Activated CD4-positive, alpha-beta memory T cell treated with anti-CD3 and anti-CD28 coated beads, Interleukin-2, amount 10 ng/mL, durations not matched to agents 7 days and 5 days (primary cell): ENCODE measurements around the gene OCEL1. TPM values are rescaled to one million over a fixed set of nuclear protein-coding genes. Genes with fewer than 3 reads are reported as not detected.

Experiments used
- CTCF ChIA-PET: fragments of 350-600 bp; sonication (Branson Sonifier 250); formaldehyde crosslinking; loops from one replicate; lab custom pipeline; 2021; ENCODE audit warnings: antibody characterized with exemption, inconsistent platforms; lab: Charles Lee
- POLR2A ChIA-PET: fragments of 350-600 bp; sonication (Branson Sonifier 250); formaldehyde crosslinking; loops from one replicate; lab custom pipeline; 2021; ENCODE audit warnings: antibody characterized with exemption; lab: Charles Lee
- DNase-seq: peaks from one replicate; pipeline ENCODE4 v3.0.0-alpha.2; 2020
- H3K27ac Mint-ChIP-seq: one replicate; pipeline ENCODE4 v1.8.0; 2021; ENCODE audit warnings: mild to moderate bottlenecking, mixed read lengths
- H3K27me3 Mint-ChIP-seq: one replicate; pipeline ENCODE4 v1.8.0; 2021; ENCODE audit warnings: mixed read lengths
- H3K36me3 Mint-ChIP-seq: one replicate; pipeline ENCODE4 v1.8.0; 2021; ENCODE audit warnings: low read depth, mixed read lengths
- H3K4me1 Mint-ChIP-seq: one replicate; pipeline ENCODE4 v1.8.0; 2021; ENCODE audit warnings: mixed read lengths
- H3K4me3 Mint-ChIP-seq: one replicate; pipeline ENCODE4 v1.8.0; 2021; ENCODE audit warnings: mild to moderate bottlenecking, mixed read lengths
- H3K9me3 Mint-ChIP-seq: one replicate; pipeline ENCODE4 v1.8.0; 2021; ENCODE audit warnings: mixed read lengths
- total RNA-seq, 2 experiments: library from RNA; stranded (reverse); gene quantifications; one replicate each; pipeline ENCODE4 v1.2.3, GENCODE V29; 2021

The OCEL1 gene
- total RNA-seq, 2 experiments from 2014 or later = 20.9 to 22.6 TPM

DNA sequence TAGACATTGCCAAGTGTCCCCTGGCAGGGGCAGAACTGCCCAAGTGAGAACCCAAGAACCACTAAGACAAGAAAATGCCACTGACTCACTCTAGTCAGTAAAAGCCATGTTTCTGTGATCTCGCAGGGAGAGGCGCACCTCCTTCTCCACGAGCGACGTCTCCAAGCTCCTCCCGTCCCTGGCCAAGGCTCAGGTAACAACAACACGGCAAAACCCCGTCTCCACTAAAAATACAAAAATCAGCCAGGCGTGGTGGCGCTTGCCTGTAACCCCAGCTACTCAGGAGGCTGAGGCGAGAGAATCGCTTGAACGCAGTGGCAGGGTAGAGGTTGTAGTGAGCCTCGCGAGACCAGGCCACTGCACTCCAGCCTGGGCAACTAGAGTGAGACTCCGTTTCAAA lies 28.4 kb upstream of the OCEL1 start:
- ChIA-PET CTCF (no interaction called here), POLR2A (no interaction called here)
- Mint-ChIP-seq H3K4me3 (no peak overlapping the region), H3K27me3 (no peaks in the 10 kb centered on the region), H3K27ac (no peak overlapping the region), H3K4me1 (no peaks in the 10 kb centered on the region), H3K36me3 (peaks cover 72% of the 10 kb centered on the region), H3K9me3 (no peaks in the 10 kb centered on the region)
- DNase-seq = no peak

DNA sequence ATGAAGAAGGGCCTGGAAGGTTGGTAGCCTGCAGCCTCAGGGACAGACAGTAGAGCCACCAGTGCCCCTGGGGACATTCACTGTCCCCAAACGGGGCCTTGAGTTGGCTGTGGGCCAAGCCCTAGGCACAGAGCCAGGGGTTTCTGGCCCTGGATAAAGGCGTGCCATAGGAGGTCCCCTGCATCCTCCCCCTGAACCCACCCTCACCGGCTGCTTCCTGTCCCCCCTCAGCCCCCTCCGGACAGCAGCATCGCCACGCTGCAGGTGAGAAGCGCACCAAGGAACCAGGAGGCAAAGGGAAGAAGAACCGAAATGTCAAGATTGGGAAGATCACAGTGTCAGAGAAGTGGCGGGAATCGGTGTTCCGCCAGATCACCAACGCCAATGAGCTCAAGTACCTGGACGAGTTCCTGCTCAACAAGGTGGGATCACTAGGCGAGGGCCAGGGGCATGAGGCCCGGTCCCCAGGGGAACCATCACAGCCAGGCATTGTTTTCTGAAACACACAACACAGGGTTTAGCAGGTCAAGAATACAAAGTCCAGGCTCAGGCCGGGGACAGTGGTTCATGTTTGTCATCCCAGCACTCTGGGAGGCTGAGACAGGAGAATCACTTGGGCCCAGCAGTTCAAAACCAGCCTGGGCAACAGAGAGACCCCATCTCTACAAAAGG lies 25.5 kb upstream of the OCEL1 start:
- DNase-seq = no peak
- H3K9me3 Mint-ChIP-seq = no peaks in the 10 kb centered on the region
- H3K36me3 Mint-ChIP-seq = peaks cover 78% of the 10 kb centered on the region
- no peaks in the 10 kb centered on the region for H3K27me3 Mint-ChIP-seq
- H3K4me1 Mint-ChIP-seq = no peaks in the 10 kb centered on the region
- H3K27ac Mint-ChIP-seq = no peak overlapping the region
- CTCF ChIA-PET = no interaction called here
- H3K4me3 Mint-ChIP-seq = no peak overlapping the region
- POLR2A ChIA-PET = interaction anchor here (2.7 kb wide), 1 partner anchor 16 kb away, joined by 9 read pairs; no protein-coding TSS in a partner anchor

DNA sequence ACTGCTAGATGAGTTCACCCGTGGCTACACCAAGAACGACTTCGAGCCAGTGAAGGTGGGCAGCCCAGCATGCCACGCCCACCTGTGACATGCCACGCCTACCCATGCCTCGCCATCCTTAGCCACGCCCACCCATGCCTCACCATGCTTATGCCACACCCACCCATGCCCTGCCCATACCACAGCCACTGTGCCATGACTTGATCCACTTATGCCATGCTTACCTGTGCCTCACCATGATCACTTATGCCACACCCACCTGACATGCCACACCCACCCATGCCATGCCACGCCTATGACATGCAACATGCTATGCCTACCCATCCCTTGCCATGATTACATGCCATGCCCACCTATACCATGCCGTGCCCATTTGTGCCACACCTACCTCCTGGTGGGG lies 23.8 kb upstream of the OCEL1 start:
- CTCF ChIA-PET = no interaction called here
- no peak overlapping the region for H3K27ac Mint-ChIP-seq
- POLR2A ChIA-PET = no interaction called here
- no peaks in the 10 kb centered on the region for H3K27me3 Mint-ChIP-seq
- no peak overlapping the region for H3K4me3 Mint-ChIP-seq
- peak; percentile 30 for DNase-seq
- peaks cover 76% of the 10 kb centered on the region for H3K36me3 Mint-ChIP-seq
- no peaks in the 10 kb centered on the region for H3K4me1 Mint-ChIP-seq
- H3K9me3 Mint-ChIP-seq = no peaks in the 10 kb centered on the region

DNA sequence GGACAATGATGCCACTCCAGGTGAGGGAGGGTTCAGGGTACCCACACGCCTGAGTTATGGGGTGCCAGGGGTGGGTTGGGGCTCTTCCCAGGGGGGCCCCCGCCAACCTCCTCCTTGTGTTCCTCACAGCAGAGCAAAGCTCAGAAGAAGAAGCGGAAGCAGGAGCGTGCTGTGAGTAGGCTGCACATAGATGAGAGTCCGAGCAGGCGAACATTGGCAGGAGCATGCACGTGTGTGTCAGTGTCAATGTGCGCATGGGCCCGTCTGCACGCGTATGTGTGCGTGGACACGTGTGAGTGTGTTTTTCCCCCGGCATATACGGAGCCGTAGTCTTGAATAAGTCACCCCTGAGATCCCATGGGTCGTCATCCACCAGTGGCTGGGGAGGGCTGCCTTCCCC lies 23.3 kb upstream of the OCEL1 start:
- POLR2A ChIA-PET = no interaction called here
- Mint-ChIP-seq H3K4me1 (no peaks in the 10 kb centered on the region), H3K9me3 (no peaks in the 10 kb centered on the region), H3K27me3 (no peaks in the 10 kb centered on the region), H3K27ac (no peak overlapping the region), H3K4me3 (no peak overlapping the region), H3K36me3 (peaks cover 71% of the 10 kb centered on the region)
- CTCF ChIA-PET = no interaction called here
- DNase-seq = no peak

DNA sequence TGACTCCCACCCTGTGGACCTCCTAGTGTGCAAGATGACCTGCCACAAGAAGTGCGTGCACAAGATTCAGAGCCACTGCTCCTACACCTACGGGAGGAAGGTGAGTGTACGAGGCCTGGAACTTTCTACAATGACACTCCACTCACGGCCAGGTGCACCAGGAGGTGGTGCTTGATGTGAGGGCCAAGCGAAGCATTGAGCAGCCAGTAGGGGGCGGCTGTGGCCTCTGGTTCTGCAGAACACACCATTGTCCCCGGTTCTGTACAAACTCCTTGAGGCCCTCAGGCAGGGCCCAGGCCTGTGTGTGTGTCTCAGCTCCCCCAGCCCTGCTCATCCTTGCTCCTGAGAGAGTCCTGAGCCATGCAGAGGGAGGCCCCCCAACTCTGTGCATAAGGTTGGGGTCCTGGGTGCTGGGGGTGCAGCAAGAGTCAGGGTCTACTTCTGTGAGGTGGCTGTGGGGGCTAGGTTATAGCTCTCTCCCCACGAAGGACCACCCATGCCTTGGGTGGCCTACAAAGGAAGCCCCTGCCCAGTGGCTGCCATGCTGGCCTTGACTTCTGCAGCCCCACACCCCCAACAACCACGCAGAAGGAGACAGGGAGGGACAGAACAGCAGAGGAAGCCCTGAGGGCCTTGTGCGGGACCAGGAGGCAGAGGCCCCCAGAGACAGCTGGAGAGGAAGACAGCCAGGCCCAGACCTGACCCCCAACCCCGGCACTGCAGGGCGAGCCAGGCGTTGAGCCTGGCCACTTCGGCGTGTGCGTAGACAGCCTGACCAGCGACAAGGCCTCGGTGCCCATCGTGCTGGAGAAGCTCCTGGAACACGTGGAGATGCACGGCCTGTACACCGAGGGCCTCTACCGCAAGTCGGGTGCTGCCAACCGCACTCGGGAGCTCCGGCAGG lies 20.5 kb upstream of the OCEL1 start:
- no peaks in the 10 kb centered on the region for H3K9me3 Mint-ChIP-seq
- peaks cover 16% of the 10 kb centered on the region for H3K4me1 Mint-ChIP-seq
- peak; percentile 69 for DNase-seq
- CTCF ChIA-PET = interaction anchor here (1.2 to 1.3 kb wide), 3 partner anchors 17 to 61 kb away, joined by 3 to 4 read pairs (median 3); partner anchors contain the start of genes BABAM1 and USHBP1
- H3K27ac Mint-ChIP-seq = no peak overlapping the region
- peaks cover 77% of the 10 kb centered on the region for H3K36me3 Mint-ChIP-seq
- no peaks in the 10 kb centered on the region for H3K27me3 Mint-ChIP-seq
- no peak overlapping the region for H3K4me3 Mint-ChIP-seq
- POLR2A ChIA-PET = interaction anchor here (1.4 to 1.5 kb wide), 2 partner anchors 9 to 76 kb away, joined by 4 read pairs; partner anchors contain the start of genes ANKLE1 and USE1

DNA sequence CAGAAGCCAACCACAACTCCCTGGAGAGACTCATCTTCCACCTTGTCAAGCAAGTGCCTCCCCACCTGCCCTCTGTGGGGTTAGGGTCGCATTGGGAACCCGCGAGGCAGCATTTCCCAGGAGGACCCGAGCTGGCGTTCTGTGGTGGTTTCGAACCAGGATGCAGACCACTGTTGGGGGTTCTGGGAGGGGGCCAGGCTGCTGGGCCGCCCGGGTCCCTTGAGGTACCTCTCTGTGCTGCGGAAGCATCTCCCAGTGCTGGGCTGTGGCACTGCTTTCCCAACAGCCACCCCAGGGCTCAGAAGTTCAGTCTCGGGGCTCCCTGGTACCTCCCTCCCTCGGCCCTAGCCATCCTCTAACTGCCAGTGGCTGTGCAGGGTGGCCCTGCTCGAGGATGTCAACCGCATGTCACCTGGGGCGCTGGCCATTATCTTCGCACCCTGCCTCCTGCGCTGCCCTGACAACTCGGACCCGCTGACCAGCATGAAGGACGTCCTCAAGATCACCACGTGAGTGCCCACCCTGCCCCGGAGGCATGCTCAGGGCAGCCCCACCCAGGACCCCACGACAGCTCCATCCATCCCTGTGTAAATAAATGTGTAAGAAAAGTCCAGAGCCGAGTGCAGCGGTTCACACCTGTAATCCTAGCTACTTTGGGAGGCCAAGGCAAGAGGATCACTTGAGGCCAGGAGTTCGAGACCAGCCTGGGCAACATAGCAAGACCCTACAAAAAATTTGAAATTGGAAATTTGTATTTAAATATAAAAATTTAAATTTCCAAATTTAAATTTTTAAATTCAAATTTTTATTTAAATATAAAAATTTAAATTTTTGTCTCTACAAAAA lies 19.1 kb upstream of the OCEL1 start:
- Mint-ChIP-seq H3K9me3 (no peaks in the 10 kb centered on the region), H3K36me3 (peaks cover 71% of the 10 kb centered on the region), H3K4me1 (peaks cover 16% of the 10 kb centered on the region), H3K27ac (no peak overlapping the region), H3K4me3 (no peak overlapping the region), H3K27me3 (no peaks in the 10 kb centered on the region)
- DNase-seq = no peak
- CTCF ChIA-PET = no interaction called here
- POLR2A ChIA-PET = interaction anchor here (1.5 kb wide), 1 partner anchor 74 kb away, joined by 4 read pairs; the partner anchor contains the start of gene ANKLE1

DNA sequence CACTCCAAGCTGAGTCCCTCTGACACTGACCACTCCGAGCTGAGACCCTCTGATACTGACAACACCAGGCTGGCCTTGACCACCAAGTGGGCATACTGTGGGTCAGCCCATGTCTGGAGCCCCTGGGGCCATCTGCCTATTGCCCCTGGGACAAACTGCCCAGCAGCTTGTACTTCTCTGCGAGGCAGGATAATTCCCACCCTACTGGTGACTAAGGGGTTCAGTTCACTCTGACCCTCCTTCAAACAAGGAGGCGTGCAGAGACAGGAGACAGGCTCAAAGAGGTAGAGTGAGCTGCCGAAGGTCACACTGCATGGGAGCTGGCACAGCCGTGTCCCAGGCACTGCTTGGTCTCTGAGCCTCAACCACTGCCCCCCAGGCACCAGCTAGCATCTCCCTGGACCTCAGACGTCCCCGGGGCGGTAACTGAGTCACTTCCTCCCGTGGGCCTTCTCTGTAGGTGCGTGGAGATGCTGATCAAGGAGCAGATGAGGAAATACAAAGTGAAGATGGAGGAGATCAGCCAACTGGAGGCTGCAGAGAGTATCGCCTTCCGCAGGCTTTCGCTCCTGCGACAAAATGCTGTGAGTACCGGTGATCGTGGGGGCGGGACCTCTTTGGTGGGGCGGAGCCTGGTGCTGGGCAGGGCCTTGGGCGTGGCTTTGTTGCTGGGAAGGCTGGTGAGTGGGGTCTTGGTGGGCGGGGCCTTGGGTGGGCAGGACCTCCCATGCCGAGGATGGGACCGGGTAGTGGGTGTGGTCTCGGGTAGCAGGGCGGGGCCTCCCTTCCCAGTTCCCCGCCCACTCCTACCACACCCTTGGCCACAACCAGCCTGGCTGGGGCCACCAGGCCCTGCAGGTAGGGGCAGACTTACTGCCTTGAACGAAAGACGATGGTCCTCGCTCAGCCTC lies 16.6 kb upstream of the OCEL1 start:
- CTCF ChIA-PET = interaction anchor here (1.2 to 1.3 kb wide), 2 partner anchors 25 to 26 kb away, joined by 3 to 5 read pairs; no protein-coding TSS in a partner anchor
- Mint-ChIP-seq H3K36me3 (peaks cover 62% of the 10 kb centered on the region), H3K4me3 (no peak overlapping the region), H3K9me3 (no peaks in the 10 kb centered on the region), H3K27me3 (no peaks in the 10 kb centered on the region), H3K27ac (peak overlapping the region; percentile 27), H3K4me1 (peaks cover 18% of the 10 kb centered on the region)
- POLR2A ChIA-PET = interaction anchor here (1.1 kb wide), 1 partner anchor 58 kb away, joined by 4 read pairs; the partner anchor contains the start of gene BABAM1
- DNase-seq = peak; percentile 52

DNA sequence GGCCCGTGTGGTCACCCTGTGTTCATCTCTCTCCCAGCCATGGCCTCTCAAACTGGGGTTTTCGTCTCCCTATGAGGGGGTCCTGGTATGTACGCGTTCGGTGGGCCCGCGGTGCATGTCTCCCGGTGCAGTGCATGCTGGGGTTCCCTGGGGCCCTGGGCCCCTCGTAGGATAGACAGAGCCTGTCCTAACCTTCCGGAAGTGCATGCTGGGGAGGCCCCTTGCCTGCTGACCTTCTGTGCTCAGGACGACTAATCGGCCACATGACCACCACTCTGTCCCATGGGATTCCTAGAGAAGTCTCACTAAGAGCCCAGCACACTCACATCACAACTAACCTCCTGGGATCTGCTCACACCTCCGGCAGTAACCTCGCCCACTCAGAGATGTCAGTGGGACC lies 15.7 kb upstream of the OCEL1 start:
- Mint-ChIP-seq H3K27me3 (no peaks in the 10 kb centered on the region), H3K36me3 (peaks cover 55% of the 10 kb centered on the region), H3K9me3 (no peaks in the 10 kb centered on the region), H3K4me3 (no peak overlapping the region), H3K27ac (no peak overlapping the region), H3K4me1 (peaks cover 25% of the 10 kb centered on the region)
- POLR2A ChIA-PET = no interaction called here
- DNase-seq = no peak
- CTCF ChIA-PET = no interaction called here

DNA sequence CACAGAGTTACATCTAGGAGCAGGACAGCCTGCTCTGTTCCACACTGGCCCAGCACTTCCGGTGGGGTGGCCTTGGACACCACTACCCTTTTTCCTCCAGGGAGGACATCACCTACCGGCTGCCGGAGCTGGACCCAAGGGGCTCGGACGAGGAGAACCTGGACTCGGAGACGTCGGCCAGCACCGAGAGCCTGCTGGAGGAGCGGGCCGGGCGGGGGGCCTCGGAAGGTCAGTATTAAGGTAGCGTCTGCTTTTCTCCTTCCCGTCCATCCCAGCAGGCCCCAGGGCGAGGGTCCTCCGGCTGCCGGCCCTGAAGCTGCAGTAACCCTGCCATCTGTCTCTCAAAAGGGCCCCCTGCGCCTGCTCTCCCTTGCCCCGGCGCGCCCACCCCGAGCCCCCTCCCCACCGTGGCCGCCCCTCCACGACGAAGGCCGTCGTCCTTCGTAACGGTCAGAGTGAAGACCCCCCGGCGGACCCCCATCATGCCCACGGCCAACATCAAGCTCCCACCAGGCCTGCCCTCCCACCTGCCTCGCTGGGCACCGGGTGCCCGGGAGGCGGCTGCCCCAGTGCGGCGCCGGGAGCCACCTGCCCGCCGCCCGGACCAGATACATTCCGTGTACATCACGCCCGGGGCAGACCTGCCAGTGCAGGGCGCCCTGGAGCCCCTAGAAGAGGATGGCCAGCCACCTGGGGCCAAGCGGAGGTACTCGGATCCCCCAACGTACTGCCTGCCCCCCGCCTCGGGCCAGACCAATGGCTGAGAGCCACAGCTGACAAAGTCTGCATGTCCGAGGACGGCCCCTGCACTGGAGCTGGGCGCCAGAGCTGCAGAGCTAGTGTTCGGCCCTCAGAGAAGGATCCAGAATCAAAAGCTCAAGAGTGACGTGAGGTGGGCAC lies 14.2 kb upstream of the OCEL1 start:
- Mint-ChIP-seq H3K4me3 (no peak overlapping the region), H3K9me3 (no peaks in the 10 kb centered on the region), H3K27ac (no peak overlapping the region), H3K36me3 (peaks cover 48% of the 10 kb centered on the region), H3K4me1 (peaks cover 32% of the 10 kb centered on the region), H3K27me3 (no peaks in the 10 kb centered on the region)
- ChIA-PET POLR2A (no interaction called here), CTCF (no interaction called here)
- no peak for DNase-seq

DNA sequence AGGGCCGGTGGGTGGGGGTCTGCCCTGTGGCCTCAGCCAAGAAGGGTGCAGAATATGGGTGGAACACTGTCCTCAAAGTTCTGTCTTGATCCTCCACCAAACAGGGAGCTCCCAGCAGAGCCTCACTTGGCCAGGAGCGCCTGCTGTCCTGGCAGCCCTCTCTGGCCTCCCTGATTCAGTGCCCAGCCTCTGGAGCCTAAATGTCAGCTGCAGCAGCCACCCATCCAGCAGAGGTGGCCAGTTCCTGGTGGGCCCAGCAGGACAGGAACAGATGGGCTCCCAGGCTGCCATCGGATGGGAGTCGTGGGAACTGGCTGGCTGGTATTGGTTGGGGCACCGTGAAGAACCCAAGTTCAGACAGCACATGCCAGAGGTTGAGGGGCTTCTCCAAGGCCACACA lies 12.7 kb upstream of the OCEL1 start:
- POLR2A ChIA-PET = no interaction called here
- no peaks in the 10 kb centered on the region for H3K27me3 Mint-ChIP-seq
- peaks cover 55% of the 10 kb centered on the region for H3K36me3 Mint-ChIP-seq
- H3K27ac Mint-ChIP-seq = no peak overlapping the region
- CTCF ChIA-PET = no interaction called here
- H3K4me1 Mint-ChIP-seq = peaks cover 33% of the 10 kb centered on the region
- no peaks in the 10 kb centered on the region for H3K9me3 Mint-ChIP-seq
- no peak overlapping the region for H3K4me3 Mint-ChIP-seq
- no peak for DNase-seq

DNA sequence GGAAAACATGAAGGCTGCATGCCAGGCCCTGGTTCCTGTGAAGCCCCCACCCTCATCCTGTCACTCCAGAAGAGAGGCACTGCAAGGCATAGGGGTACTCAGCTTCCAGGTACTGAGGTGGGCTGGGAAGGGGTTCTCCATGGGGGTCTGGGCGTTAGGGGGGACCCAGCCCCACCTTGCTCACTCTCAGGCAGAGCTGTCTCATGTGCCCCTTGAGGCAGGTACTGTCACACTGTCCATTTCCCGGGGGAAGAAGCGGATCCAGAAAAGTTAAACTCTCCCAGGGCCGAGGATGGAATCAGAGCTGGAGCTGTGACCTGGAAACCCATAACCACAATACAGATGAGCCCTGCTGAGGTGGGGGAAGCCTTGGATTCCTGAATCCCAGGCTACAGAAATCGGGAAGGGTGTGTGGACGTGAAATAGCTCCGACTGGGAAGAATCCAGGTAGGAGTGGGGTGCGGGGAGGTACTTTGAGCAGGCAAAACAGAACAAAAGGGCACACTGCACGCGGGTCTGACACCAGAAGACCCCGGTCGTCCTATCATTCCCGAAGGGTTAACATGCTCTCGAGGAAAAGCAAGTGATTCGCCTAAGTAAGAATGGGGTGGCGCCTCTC lies 11.4 kb upstream of the OCEL1 start:
- no peaks in the 10 kb centered on the region for H3K9me3 Mint-ChIP-seq
- H3K27me3 Mint-ChIP-seq = no peaks in the 10 kb centered on the region
- peaks cover 49% of the 10 kb centered on the region for H3K36me3 Mint-ChIP-seq
- CTCF ChIA-PET = interaction anchor here (0.9 to 2.1 kb wide), 6 partner anchors 12 to 68 kb away, joined by 3 to 15 read pairs (median 5); partner anchors contain the start of genes BABAM1 and OCEL1
- H3K4me3 Mint-ChIP-seq = peak overlapping the region; percentile 77
- H3K4me1 Mint-ChIP-seq = peaks cover 27% of the 10 kb centered on the region
- no peak for DNase-seq
- H3K27ac Mint-ChIP-seq = peak overlapping the region; percentile 96
- POLR2A ChIA-PET = interaction anchor here (0.6 to 3.3 kb wide), 17 partner anchors 9 to 589 kb away, joined by 3 to 46 read pairs (median 4); partner anchors contain the start of genes ABHD8, ANKLE1, BABAM1 and MYO9B
